HG03520 (cell line): Measurements from ENCODE around the gene TMEM255B.

Source experiments
- ATAC-seq: cut with Tn5 transposase; IDR thresholded peaks from one replicate; pipeline ENCODE4 v1.9.1; 2021; ENCODE audit warnings: mild to moderate bottlenecking, moderate library complexity; ENCODE audit not compliant: unreplicated experiment

Gene TMEM255B

DNA sequence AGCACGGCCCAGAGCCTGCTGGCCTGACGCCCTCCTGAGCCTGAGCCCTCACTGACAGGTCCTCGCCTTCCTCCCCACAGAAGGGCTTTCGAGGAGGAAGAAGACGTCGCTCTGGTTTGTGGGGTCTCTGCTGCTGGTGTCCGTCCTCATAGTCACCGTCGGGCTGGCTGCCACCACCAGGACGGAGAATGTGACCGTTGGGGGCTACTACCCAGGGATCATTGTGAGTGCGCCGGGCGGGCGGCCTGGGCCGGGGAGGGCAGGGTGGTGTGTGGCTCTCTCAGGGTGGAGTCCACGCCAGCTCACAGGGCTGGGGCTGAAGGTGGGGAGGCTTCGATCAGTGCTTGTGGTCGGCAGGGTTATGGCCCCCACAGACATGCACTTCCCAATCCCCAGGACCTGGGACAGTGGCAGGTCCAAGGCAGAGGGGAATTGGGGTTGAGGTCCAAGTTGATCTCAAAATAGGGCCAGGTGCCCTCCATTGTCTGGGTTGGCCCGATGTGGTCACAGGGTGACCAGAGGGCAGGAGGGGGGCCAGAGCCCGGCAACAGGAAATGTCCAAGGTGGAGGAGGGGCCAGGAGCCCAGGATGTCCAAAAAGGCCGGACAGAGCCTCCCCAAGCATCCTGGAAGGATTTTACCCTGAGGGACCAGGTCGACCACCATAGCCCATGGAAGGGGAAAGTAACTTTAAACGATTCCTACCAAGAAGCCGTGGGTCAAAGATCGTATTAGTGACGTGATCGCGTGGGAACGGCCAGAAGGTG, 7.2 kb downstream of the TMEM255B start:
- ATAC-seq: no peak

DNA sequence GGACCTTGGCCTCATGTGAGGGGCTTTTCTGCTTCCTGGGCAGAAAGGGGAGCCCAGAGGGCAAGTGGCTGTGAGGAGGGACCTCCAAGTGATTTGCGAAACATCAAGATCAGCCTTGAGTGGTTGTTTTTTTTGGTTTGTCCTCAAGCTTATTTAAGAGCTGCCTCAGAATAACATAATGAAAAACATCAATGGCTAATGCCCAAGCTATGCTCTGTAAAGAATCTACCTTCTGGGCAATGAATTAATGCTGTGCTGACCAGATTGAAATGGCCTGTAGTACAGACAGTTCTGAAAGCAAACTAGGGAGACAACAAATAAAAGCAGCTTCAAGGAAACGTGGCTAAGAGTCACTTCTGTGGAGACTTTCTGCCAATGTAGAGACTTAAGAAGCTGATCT, 8.3 kb downstream of the TMEM255B start:
- no peak for ATAC-seq

DNA sequence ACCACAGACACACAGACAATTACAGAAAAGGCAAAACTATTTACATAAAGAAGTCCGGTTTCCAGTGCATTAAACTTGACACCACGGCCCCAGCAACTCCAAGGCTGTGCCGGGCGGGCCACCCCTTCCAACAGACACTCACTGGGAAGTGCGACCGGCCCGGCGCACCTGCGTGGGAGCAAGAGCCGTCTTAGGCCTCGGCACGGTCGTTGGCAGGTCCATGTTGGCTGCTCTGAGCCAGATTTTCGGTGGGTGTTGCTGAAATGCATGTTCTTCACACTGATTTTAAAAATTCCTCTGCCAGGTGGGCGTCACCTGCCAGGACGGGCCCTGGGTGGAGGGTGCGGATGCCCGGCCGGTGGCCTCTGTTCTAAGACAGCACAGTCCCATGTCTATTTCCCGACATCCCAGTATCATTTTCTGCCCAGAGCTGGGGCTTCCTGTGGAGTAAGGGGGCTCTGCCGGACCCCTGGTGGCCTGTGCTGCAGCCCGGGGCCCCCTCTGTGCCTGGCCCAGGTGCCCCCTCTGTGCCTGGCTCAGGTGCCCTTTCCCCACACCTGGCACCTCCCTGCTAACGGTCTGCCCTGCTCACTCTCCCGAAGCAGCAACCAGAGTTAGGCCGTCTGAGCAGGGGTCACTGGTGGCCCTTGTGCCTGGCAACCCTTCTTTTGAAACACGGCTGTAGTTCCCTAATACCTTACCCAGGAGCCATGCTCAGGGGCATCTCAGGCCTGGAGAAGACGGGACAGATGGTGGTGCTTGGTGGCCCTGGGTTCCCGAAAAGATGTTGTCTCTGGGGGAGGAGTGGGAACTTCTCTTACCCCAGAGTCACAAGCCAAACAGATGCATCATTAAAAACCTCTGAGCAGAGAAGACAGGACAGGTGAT, 9.2 kb downstream of the TMEM255B start:
- no peak for ATAC-seq

DNA sequence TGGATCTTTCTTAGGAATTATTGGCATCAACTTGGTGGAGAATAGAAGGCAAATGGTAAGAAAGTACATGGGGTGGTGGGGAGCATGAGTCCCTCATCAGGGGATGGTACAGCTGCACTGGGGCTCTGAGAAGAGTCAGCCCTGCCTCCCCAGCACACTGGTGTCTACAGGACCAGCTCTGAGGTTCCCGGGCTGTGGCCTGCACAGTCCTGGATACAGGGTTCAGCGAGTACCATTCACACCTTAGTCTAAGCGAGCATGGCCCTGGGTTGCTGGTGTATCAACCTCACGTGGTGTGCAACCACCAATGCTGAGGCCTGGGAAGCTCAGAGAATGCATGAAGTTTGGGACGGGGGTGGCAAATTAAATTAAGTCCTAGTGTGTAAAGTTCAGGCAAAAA, 10.1 kb downstream of the TMEM255B start:
- no peak for ATAC-seq

DNA sequence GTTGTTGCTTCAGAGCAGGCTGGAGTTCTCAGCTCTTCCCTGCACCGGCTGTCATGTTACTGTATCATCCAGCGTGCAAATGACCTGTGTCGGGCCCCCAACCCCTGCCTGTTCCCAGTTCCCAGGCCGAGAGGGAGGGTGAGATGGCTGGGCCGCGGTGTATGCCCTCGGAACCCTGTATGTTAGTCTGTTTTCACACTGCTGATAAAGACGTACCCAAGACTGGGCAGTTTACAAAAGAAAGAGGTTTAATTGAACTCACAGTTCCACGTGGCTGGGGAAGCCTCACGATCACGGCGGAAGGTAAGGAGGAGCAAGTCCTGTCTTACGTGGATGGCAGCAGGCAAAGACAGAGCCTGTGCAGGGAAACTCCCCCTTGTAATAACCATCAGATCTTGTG, 10.9 kb downstream of the TMEM255B start:
- no peak for ATAC-seq

DNA sequence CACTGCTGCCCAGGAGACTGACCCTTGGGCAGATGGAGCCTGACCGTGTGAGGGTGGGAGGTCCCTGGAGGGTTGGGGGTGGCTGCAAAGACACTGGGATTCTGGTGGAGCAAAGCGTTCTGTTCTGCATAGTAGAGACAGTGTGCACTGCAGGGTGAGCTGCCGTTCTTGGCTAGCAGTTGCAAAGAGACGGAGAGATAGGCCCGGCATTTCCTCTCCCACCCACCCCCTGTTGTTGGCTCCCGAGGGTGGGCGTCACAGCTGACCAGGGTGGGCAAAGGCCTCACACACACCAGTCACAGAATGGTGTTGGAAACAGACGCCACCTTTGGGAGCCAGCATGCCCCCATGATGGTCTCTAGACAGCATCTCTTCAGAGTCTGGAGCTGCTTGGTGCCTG, 11.4 kb downstream of the TMEM255B start:
- ATAC-seq: no peak

DNA sequence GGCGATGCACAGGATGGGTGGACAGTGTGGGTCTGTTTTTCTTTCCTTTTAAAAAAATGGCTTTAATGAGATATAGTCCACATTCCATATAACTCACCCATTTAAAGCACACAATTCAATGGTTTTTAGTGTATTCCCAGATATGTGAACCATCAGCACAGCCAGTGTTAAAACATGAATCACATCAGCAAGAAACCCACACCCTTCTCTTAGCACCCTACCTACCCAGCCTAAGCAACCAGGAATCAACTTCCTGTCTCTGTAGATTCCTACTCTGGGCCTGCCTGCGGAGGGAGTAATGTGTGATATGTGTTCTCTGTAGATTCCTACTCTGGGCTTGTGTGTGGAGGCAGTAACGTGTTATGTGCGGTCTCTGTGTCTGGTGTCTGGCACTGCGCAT, 11.9 kb downstream of the TMEM255B start:
- ATAC-seq: no peak

DNA sequence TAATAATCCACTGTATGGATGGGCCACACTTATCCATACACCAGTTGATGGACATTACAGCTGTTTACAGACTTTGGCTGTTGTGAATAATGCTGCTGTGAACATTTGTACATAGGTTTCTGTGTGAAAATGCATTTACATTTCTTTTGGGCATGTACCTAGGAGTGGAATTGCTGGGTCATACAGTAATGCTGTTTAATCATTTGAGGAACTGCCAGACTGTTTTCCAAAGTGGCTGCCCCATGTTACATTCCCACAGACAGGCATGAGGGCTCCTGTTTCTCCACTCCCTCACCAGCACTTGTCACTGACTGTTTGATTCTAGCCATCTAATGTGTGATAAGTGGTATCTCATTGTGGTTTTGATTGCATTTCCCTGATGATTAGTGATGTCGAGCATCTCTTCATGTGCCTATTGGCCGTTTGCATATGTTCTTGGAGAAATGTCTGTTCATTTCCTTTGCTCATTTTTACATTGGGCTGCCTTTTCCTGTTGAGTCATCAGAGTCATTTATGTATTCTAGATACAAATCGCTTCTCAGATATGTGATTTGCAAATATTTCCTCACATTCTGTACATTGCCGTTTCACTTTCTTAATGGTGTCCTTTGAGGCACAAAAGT, 12.8 kb downstream of the TMEM255B start:
- ATAC-seq: no peak

DNA sequence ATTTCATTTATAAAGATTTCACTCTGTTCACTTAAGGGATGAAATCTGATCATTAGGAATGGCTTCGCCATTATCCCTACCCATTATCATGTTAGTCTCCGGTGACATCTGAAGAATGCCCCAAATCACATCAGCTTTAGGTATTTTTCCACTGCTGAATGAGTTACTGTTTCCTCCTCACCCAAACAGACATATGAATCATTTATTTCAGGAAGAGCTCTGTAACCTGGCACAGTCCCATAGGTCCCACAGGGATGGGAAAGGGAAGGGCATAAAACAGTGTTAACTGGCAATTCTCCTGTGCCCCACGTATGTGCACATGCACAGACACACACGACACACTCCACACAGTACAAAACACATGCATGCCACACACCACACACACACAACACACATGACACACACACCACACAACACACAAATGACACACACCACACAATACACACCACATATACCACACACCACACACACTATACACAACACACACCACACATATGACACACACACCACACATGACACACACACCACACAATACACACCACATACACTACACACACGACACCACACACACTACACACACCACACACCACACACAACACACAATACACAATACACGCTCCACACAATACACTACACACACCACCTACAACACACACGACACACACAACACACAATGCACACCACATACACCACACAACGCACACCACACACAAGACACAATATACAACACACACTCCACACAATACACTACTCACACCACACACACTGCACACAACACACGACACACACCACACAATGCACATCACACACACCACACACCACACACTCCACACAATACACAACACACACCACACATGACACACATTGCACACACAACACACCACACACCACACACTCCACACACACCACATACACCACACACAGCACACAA, 15.4 kb downstream of the TMEM255B start:
- no peak for ATAC-seq

DNA sequence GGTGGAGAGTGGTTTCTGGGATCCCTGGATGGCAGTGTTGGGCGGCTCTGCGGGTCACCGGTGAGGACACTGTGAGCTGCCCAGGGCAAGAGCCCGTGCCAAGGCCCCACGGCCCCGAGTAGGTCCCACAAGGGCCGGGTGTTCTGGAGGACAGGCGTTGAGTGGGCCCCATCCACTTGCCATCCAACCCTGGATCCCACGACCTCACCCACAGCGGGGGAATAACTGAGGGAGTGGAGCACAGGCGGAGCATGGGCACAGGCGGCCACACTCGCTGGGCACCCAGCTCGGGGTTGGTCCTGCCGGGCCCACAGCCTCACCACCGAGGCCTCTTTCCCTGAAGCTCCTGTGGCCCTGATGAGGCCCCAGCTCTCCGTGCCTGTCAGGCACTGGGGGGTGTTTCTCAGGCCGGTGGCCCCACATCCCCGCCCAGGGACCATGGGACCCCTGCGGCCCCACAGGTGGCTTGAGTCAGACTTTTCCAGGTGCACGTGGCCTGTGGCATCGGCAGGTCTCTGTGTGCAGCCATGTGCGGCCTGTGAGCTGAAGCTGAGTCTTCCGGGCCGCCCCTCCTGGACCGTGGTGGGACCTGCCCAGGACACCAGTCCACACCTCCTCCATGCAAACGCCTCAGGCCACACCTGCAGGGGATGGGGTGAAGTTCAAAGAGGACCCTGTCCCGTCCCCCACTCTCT, 16.6 kb downstream of the TMEM255B start:
- no peak for ATAC-seq

DNA sequence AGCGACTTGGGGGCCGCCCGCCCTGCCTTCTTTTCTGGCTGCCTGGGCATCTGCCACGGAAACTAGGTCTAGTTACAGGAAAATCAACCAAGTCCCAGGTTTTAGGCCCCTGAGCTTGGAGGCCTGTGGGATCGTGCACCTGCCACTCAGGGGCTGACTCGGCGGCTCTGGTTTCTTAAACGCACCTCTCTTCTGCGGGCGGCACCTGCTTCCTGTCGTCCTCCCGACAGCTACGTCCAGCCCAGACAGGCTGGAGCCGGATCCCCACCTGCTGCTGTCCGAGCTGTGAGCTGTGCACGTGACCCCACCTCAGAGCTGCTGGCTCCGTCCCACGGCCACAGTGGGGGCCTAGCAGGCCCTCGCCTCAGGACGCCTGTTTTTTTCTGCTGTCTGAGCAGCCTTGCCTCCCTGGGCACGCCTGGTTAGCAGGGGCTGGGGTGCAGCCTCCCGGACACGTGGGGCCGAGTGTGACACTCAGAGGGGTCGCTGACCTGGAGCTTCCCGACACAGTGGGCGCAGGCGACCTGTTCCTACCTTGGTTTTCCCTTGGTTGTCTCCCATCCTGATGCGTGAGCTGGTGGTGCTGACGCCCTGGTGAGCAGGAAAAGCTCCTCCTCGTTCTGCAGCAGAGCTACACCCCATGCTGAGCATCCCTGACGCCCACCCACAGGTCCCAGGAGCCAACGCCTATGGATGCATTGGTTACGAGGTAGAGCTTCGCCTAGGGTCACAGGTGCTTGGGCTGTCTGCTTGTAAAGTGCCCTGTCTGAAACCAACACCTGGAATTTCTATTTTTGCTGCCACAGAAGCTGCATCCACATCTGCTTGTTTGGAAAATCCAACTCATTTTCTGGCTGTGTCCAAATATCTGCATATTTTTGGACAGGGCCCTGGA, 17.5 kb downstream of the TMEM255B start:
- ATAC-seq: no peak

DNA sequence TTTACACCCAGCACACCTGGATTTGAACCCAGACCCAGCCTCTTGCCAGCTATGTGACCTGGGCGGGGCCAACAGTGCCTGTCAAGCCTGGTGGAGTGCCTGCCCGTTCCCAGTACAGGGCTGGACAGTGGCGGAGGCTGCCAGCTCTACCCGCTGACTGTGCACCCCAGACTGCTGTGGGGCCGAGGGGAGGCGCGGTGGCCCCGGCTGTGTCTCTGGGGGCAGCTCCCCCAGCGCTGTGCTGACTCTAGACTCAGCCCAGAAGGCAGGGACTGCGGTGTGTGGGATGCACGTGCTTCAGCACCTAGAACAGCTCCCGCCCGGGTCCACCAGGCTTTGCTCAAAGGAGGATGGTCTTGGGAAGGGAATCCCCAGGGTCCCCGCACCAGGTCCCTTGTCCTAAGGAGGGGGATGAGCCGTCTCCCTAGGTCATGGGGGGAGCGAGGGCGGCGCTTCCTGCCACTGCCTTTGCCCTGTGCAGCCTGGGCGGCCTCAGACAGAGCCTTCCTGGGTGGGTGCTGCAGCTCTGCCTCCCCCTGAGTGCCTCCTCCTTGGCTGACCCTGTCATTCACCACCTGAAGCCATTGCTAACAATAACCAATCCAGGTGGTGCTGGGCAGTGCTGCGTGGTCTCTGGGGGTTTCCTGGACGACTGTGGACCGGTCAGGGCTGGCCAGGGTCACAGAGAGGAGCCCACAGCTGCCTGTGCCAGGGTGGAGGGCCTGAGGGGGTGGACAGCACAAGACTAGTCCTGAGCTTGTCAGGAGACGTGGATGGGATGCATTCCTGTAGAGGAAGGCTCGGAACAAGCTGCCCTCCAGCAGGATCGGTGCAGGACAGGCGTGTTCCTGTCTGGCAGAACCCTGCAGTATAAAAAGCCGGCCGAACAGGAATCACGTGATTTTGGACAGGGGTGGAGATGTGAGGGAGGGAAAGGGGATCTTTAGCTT, 18.6 kb downstream of the TMEM255B start:
- no peak for ATAC-seq

DNA sequence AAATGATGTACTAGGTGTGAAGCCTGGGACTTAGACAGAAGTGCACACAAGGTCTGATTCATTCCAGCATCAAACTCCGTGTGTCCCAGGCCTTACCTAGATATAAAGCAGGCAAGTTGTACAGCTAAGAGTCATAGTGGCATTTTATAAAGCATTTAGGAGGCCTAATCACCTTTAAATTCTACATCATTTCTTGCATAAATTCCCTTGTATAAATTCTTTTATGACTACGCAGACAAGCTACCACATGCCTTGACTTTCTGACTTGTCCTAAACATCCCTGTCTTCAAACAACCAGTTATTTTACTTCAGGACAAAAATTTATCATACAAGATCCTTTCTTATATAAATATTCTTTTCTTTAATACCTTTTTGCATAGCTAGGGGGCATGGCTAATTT, 22.5 kb downstream of the TMEM255B start:
- ATAC-seq: no peak

DNA sequence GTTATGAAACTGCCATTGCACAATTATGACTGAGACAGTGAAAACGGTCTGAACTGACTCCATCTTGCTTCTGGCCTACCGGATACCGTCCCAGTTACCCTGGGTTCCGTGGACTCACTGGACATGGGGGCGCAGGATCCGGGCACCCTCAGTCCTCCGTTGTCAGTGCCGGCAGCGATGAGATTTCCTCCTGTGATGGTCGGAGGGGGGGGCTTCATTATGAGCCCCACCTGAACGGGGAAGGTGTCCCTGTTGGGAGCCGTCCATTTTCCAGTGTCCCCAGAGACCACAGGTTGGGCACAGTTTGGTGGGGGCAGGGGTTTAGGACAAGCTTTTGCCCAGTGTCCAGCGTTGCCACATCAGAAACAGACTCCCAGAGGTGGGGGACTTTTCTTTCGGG, 23.4 kb downstream of the TMEM255B start:
- ATAC-seq: no peak

DNA sequence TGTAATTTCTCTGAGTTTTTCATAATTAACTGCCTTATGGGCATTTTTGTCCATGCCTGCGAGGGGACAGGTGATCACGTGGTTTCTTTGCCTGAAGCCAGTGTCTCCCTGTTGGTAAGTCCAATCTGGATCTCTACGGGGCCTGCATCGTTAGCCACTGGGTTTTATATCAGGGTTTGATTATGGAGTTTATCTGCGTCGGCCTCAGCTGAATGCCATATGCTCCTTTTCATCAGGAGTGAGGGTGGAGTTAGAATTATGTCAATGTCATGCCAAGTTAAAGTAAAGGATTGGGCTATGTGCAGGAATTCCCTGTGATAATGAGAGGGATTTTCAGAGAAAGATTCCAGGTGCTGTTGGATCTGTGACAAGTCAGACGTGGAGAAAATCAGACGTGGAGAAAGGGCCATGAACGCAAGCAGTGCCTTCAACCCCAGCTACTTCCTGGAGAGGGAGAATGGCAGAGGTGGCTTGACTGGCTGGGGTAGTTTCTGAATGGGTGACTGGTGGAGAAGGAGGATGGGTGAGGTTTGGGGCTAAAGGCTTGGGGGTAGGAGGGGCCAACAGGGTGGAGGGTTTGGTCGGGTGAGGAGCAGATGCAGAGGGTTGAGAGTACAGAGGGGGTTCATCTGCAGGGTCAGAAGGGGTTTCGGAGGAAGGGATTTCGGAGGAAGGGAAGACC, 24.3 kb downstream of the TMEM255B start:
- no peak for ATAC-seq

DNA sequence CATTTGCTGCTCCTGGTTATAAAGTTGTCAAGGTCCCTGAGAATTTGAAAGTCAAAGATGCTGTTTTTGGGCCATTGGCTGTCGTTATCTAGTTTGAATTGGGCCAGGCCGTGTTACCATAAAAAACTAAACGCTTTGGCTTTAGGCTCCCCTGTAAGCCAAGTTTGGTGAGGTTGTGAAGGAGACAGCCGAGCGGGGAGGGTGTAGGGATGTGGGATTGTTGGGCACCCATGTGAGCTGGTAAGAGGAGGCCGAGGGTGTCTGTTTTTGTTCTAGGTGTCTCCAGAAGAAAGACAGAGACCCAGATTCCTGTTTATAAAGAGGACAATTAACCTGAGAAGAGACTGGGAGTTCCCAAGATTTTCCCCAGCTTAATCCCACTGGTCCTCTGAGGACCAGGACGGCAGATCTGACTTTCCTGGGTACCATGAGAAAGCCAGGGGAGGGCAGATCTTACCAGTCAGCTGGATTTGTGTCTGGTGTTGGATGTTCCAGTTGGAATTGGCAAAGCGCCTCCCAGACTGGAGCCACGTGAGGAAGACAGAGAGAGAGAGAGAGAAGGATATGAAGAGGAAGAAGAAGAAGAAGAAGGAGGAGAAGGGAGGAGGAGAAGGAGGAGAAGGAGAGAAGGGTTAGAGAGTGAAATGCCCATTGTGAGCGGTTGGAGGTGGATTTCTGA, 25.1 kb downstream of the TMEM255B start:
- ATAC-seq: no peak

DNA sequence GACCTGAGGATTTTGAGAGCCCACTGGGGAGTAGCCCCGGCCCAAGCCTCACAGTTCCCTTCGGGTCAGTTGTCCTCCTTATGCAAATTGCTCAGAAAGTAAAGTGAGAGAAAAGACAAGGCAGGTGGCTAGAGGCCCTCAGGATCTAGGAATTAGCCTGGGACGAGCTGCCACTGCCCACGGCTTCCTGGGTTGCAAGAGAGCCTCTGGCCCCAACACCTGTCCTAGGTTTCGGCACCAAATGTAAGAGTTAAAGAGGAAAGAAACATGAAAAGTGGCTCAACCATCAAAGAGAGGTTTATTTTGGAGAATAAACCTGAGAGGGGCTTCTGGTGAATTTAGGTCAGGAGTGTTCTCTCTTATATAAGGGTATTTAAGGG, 25.6 kb downstream of the TMEM255B start:
- ATAC-seq: no peak
